Astrocyte of the cerebellum (primary cell): ENCODE data around the gene LIF.
A peak's percentile ranks its signal among the peaks of the same experiment; 100 is the strongest.

ENCODE experiments used
- DNase-seq: peaks from one replicate; pipeline ENCODE4 v3.0.0-alpha.2; 2011; ENCODE audit warnings: low read depth
- H3K4me3 ChIP-seq: 2 replicates; pipeline ENCODE4 v1.5.1; 2011; ENCODE audit warnings: mild to moderate bottlenecking, low read depth, low read length, moderate library complexity
- in situ Hi-C: cut with HindIII; loops from 2 replicates; pipeline ENCODE4 v1.10.0; 2017; ENCODE audit warnings: low sequenced_read_pairs
- TF ChIP-seq, protein P1 (sequence below): IDR thresholded peaks from 2 replicates; pipeline ENCODE4 v1.5.1; 2012; ENCODE audit warnings: low read length, low read depth, moderate library complexity, mild to moderate bottlenecking; ENCODE audit errors: missing control alignments

The LIF gene

DNA sequence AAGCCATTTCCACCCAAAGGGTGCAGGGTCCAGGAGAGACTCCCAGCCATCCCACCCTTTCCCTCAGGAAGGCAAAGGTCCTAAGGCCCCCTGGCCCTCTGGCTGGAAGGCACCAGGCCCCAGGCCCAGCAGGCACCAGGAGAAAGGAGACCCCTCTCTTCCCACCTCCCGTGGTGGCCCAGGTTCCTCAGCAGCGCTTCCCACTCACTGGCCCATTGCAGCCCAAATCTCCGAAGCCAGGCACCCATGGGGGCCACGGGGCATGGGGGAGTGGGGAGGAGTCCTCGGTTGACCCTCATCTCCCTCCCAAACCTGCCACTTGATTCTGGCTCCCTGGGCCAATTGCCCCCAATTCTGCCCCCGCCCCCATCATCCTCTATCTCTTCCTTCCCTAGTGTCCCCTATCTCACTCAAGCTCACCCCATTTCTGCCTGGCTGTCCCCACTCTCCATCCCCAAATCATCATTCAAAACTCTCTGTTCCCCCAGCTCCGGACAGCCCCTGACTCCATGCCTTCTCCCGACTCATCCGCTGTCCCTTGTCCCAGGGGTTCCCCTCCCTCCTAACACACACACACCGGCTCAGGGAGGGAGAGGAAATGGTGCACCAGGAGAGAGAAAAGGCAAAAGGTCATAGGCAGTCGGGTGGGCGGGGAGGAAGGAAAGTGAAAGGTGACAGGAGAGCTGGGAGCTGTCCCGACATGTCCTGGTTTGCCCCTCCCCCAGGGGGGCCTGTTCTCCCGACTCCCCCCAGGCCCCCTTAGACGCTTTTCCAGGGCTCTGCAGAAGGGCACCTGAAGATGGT lies 1.2 kb downstream of the LIF start:
- TF ChIP-seq, protein P1, sequence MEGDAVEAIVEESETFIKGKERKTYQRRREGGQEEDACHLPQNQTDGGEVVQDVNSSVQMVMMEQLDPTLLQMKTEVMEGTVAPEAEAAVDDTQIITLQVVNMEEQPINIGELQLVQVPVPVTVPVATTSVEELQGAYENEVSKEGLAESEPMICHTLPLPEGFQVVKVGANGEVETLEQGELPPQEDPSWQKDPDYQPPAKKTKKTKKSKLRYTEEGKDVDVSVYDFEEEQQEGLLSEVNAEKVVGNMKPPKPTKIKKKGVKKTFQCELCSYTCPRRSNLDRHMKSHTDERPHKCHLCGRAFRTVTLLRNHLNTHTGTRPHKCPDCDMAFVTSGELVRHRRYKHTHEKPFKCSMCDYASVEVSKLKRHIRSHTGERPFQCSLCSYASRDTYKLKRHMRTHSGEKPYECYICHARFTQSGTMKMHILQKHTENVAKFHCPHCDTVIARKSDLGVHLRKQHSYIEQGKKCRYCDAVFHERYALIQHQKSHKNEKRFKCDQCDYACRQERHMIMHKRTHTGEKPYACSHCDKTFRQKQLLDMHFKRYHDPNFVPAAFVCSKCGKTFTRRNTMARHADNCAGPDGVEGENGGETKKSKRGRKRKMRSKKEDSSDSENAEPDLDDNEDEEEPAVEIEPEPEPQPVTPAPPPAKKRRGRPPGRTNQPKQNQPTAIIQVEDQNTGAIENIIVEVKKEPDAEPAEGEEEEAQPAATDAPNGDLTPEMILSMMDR: no peak
- no peak for DNase-seq
- H3K4me3 ChIP-seq: peak overlapping the region; percentile 73
- in situ Hi-C loops: no loop called here

DNA sequence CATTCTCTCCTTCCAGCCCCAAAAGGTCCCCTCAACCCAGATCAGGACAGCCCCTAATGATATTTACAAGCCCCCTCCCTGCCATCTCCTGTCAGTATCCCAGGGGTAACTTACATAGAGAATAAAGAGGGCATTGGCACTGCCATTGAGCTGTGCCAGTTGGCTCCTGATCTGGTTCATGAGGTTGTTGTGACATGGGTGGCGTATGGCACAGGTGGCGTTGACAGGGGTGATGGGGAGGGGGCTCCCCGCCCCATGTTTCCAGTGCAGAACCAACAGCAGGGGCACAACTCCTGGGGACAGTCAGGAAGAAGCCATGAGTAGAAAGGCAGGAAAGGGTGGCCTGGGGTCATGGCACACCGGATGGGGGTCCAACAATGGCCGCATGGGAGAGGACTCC lies 1.9 kb downstream of the LIF start:
- H3K4me3 ChIP-seq: peak overlapping the region; percentile 73
- in situ Hi-C loops: no loop called here

DNA sequence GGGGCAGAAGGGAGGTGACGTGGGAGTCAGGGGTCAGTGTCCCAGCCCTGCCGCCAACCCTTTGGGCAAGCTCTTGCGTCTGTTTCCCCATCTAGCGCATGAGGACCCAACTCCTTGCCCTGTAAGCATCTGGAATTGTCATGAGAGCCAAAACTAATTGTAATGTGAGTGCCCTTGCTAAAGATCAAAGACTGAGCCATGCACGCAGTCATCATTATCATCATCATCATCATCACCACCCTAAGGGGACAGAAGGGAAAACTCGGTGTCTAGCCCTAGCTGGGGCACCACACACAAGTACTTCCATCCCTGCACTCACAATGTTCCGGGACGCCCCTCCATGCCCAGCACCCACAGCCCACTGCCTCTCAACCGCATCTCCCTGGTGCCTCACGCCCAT lies 2.5 kb downstream of the LIF start:
- TF ChIP-seq, protein P1: no peak
- no peak for DNase-seq
- in situ Hi-C loops: no loop called here
- peak overlapping the region; percentile 73 for H3K4me3 ChIP-seq

More for the DNA sequence above, 1.9 kb downstream of the LIF start:
- TF ChIP-seq, protein P1: no peak
- DNase-seq: no peak

DNA sequence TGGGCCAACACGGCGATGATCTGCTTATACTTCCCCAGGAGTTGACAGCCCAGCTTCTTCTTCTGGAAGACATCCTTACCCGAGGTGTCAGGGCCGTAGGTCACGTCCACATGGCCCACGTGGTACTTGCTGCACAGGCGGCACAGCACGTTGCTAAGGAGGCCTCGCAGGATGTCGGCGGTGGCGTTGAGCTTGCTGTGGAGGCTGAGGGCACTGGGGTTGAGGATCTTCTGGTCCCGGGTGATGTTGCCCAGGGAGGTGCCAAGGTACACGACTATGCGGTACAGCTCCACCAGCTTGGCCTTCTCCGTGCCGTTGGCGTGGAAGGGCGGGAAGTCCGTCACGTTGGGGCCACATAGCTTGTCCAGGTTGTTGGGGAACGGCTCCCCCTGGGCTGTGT lies 2.9 kb downstream of the LIF start:
- no peak for DNase-seq
- no peak overlapping the region for H3K4me3 ChIP-seq
- TF ChIP-seq, protein P1: no peak
- in situ Hi-C loops: no loop called here

DNA sequence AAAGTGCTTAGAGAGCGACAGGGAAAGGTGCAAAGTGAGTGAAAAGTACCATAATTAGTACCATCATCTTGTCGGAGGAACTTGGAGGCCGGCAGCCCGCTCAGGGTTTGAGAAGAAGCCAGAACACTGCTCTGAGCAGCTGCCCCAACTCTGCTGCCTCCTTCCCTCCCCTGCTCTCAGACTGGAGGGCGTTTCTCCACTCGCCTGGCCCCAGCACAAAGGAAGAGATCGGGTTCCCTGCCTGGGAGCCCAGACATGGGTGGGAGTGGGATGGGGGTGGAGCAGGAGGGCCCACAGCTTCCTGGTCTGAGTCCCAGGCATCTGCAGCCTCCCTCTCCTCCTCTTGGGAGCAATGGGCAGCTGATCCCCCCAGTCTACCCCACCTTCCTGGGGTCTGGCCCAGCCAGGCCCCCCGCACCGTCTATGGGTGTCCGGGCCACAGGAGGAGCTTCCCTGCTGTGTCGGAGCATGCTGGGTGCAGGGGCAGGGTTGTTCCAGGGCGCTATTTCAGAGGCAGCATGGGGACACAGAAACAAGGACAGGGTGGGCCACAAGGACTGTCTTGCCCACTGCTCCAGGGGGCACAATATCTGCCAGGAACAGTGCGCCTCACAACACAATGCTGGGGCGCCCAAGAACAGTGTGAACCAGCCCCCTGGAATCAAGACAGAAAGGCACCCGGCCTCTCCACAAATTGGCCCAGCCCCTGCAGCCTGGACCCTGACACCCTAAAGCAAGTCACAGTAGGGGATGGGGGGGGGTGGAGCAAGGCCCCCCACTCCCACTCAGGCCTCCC lies 4.8 kb downstream of the LIF start:
- H3K4me3 ChIP-seq: no peak overlapping the region
- in situ Hi-C loops: no loop called here
- TF ChIP-seq, protein P1: no peak
- DNase-seq: no peak

DNA sequence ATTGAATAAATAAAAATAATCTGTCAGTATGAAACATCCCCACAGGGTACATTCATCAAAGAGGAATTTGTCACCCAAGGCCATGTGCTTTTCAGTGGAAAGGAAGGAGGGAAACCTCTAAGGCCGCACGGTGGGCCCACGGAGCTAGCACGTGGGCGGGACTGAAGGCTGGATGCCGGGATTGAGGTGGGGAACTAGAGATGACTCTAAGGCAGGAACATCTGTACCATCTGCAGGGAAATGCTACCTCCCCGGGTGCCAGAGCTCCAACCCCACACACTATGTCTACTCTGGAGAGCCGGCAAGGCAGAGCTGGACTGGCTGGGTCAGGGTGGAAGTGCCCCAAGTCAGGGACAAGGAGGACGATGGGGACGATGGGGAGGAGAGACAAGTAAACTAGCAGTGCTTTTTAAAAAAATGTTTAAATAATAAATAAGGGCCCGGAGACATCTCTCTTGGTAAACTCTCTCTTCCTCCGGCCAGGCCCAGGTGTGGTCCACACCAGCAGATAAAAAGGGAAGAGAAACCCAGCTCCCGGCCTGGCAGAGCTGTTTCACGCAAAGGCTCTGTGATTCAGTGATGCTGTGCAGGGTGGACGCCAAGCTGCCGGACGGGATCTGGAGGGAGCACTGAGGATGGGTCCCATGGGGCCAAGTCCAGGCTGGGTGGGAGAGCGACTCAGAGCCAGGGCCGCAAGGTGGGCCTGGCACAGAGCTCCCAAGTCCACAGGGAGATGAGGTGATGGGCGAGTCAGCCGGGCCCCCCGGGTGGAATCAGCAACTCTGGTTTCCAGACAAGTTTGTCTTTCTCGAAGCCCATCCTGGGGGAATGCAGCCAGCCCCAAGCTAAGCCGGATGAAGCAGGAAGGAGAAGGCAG lies 5.8 kb downstream of the LIF start:
- in situ Hi-C loops: no loop called here
- TF ChIP-seq, protein P1: no peak
- no peak for DNase-seq

More for the DNA sequence above, 5.8 kb downstream of the LIF start:
- no peak overlapping the region for H3K4me3 ChIP-seq
